ENCODE results near the gene IMMP2L.

DNA sequence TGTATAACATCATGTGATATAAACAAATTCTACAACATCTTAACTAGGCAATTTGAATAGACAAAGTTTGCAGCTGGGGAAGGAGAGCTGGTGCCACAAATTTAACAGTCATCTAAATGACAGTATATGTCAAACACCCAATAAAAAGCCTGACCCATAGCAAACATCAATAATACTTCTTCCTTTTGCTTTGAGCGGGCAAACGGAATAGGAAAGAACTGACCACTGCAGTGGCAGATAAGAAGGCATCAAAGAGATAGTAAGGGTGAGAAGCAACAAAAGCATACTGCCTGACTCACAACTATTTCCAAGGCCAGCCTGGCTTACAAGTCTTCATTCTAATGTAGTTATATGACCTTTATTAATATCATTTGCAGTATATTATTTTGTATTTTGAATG is 371.5 kb downstream of the IMMP2L start:
- TF ChIP-seq, protein P1, sequence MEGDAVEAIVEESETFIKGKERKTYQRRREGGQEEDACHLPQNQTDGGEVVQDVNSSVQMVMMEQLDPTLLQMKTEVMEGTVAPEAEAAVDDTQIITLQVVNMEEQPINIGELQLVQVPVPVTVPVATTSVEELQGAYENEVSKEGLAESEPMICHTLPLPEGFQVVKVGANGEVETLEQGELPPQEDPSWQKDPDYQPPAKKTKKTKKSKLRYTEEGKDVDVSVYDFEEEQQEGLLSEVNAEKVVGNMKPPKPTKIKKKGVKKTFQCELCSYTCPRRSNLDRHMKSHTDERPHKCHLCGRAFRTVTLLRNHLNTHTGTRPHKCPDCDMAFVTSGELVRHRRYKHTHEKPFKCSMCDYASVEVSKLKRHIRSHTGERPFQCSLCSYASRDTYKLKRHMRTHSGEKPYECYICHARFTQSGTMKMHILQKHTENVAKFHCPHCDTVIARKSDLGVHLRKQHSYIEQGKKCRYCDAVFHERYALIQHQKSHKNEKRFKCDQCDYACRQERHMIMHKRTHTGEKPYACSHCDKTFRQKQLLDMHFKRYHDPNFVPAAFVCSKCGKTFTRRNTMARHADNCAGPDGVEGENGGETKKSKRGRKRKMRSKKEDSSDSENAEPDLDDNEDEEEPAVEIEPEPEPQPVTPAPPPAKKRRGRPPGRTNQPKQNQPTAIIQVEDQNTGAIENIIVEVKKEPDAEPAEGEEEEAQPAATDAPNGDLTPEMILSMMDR (IDR thresholded peaks at IDR 0.05): no peak
- TF ChIP-seq POLR2A (IDR thresholded peaks at IDR 0.05): no peak

All from thyroid gland (tissue), 4 donors.